Effector CD4-positive, alpha-beta T cell (primary cell): ENCODE data around the gene UBE2U.
"Not testable (repeated sequence)": the region's sequence is repeated elsewhere in the genome, so short reads cannot be mapped to it uniquely, and the experiment has no call there.

Experiments used
- DNase-seq: peaks from one replicate; pipeline ENCODE4 v3.0.0-alpha.2; 2020

Gene UBE2U

DNA sequence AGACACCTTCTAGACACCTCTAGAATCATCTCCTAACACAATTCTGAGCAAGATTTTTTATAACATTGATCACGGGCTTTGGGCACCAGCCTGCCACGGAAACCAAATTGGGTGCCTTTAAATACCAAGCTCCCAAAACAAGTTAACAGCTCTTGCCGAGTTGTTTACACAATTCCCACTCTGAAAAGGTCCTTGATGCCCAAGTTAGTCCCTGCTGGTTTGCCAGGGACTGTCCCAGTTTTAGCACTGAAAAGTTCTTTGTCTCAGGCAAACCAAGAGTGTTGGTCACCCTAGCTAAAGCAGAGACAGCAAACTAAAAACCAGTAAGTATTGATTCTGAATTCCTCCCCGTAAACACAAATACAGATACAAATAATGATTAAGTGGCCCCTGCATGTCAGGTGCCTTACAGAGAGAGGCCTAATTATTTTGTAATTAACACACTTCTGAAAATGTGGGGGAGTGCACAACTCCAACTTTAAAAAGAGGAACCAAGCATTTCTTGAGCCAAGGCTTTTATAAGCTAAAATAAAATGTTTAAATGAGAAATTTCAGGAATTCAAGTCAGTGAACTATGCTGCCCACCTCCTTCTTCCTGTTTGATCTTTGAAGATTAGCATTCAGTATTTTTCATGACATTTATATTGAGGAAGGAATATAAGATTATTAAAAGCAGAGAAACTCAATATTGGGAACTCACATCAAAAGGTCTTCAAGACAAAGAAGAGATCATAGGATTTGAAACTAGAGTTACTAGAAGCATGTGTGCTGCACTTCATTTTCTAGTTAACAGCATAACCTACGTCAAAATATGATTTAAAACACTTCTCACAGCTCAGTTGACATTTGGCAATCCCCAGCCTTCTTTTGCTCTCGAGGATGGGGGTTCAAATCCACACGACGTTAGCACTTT is 9.0 kb upstream of the UBE2U start:
- DNase-seq, result no peak

DNA sequence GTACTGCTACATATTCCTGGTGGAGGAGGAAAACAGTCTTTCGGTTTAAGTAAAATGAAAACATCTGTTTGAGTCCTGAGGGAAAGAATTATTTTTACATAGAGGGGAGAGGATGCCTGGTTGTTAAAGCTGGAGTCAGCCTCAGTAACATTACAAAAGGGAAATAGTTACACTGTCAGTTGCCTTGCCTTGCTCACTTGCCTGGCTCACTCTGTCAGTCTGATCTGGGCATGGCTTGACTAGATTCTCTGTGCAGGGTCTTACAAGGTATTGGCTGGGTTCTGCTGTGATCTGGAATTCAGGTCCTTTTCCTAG is 8.4 kb upstream of the UBE2U start:
- DNase-seq, result no peak

DNA sequence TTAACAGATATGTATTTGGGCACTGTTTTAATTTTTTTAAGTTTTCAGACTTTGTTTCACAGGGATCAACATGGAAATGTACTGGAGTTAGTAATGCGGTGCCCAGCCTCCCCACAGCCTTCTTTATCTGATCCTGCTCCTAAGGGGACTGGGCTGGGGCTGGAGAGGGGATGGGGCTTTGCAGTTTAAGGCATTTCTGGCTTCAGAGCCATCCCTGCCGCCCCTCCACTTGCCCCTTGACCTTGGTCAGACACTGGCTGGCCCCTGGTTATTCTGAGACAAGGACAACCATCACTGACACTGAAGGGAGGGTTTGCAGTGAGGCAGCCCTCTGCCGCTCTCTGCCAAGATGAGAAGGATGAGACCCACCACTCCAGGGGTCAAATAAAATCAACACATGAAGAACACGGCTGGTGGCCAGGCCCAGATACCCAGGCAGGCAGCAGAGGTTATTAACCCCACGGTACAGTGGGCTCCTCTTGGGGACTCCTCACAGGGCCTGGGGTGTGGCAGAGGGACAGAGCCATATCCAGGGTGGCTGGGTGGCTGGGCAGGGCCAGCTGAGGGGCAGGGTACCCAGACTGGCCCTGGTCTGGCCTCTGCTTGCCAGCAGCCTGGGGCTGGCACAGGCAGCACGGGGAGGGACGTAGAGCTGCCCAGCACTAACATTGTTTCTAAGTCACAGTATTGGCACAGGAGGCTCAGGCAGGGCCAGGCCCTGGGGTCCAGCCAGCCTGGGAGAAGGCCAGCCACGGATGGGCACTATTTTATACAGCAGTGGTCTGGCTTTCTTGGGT is 7.2 kb upstream of the UBE2U start:
- DNase-seq, result no peak

DNA sequence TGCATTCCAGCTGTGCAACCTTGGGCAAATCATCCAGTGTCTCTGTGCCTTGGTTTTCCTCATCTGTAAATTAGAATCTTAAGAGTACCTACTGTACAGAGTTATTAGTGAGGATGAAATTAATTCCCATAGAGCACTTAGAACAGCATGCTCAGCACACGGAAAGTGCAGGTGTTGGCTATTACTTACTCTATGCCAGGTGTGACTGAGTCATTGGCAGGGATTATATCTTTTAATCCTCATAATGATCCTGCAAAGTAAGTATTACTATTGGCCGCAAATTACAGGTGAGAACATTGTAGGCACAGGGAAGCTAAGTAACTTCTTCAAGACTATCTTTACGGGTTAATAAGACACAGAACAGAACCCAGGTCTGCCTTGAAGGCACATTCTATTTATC is 6.3 kb upstream of the UBE2U start:
- no peak for DNase-seq

DNA sequence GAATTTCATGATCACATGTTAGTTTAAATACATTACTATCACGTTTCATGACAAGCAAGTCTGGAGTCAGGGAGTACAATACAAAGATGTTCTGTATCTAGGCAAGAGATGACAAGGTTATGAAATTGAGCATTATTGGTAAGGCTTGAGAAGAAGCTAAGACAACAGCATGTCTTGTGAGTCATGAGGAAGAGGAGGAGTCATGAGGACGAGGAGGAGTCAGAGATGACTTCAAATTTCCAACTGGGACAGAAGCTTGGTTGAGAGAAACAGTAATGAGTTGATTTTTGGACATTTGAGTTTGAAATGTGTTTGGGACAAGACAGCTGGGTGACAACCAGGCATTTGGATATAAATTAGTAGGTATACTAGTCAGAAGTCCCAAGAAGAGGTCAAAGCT is 4.3 kb upstream of the UBE2U start:
- no peak for DNase-seq

DNA sequence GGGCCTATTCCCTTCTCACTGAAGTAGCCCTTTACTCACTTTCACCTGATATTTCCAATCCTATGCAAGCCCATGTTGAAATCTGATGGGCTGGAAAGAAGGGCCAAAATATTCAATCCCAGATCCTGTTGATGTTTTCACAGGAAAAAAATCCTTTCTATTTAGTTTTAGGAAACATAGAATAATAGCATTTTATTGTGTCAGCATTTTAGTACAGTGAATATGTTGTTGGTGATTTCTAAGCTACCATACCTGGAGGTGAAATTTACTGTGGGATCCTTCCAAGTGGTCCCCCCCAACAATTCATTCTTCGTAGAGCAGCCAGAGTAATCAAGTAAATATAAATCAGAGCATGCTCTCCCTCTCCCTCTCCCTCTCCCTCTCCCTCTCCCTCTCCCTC is 3.4 kb upstream of the UBE2U start:
- DNase-seq, result no peak

DNA sequence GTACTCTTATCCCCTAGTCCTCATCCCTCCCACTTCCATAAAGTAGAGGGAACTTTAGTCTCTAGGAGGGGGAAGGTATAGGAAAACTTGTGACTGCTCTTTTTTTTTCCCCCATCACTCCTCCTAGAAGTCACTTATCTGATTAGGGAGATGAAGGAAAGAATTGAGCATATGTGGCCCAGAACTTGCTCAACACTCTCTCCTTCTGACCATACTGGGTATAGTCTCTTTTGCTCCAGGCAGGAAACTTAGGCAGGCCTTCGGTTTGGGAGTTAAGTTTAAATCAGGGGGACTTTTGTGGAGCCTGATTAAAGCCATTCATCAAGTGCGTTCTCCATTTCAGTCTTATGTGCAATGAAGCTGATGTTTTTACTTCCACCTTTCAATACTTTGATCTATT is 5.8 kb downstream of the UBE2U start:
- no peak for DNase-seq

DNA sequence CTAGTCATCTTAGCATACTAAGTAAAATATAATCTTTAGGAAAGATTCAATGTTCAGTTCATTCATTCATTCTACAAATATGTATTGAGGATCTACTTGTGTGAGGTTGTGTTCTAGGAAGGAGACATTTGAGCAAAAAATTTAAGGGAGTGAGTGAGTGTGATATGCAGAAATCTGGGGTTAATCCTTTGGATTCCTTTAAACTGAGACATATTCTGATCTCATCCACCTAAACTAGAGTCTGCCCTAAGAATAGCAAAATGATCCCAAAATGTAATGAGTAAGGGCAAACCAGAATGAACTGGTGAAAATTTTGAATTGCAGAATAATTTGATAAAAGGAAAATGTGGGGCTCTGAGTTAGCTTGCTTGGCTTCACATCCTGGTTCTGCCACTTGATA is 8.6 kb downstream of the UBE2U start:
- DNase-seq, result no peak

DNA sequence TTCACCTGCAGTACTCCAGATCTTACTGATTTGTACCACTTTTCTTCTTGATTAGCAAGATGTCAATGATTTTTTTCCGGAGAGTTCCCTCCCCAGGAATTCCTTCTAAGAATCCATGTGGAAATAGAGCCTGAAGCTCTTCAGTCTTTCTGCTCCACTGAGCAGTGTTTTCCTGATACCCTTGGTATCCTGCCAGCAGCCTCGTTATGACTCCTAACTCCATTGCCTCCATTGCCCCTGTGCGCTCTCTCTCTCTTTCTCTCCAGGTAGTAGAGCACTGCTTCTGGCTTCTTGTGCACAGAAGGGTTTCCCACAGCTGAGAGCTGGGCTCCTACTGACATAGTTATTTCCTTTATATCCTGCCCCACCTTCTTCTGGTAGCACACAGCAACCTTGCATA is 12.2 kb downstream of the UBE2U start:
- DNase-seq, result no peak

DNA sequence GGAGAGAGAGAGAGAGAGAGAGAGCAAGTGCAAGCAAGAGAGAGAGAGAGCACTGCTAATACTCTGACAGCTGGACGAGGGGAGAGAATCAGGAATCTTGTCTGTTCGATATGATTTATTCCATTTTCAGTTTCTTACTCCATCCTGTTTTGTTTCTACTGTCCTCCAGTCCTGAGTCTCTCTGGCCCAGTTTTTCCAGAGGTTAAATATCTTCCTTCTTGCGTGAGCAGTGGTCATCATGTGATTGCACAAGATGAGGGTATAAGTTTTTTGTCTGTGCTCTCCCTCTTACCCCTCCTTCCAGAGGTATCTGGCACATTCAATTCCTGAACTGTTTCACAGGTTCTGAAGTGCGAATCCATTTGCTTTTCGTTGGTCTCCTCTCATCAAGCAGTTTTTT is 16.8 kb downstream of the UBE2U start:
- no peak for DNase-seq

DNA sequence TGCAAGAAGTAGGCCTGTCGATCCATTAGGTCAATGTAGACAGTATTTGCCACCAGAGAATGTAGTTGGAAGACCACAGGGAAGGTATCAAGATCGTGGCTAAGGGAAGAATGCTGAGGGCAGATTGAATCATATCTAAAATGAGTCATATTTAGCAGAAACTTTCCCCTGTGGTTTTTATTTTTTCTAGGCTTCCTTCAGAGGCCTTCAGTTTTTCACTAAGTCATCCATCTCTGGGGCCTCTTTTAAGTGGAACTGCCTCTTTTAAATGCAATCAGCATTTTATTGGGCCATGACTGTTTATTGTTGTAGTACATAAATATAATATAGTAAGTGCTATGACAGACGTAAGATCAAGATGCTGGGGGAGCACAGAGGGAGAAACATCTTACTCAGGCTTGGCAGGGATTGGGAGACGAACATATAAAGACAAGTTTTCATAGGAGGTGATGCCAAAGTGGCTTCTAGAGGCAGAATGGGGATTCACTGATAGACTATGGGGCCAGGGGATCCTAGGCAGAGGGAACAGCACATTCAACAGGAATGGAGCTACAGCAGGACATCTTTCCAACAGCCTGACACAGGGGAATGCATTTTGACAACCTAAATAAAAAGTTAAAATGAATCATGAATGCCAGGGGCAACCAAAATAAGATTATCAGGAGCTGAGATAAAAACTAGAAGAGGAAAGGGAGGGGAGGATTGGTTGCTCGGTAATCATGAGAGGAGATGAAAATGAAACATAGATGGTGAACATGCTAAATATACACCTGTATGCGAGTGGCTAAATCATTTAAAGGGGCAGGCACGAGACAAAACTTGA is 20.1 kb downstream of the UBE2U start:
- DNase-seq, result no peak

DNA sequence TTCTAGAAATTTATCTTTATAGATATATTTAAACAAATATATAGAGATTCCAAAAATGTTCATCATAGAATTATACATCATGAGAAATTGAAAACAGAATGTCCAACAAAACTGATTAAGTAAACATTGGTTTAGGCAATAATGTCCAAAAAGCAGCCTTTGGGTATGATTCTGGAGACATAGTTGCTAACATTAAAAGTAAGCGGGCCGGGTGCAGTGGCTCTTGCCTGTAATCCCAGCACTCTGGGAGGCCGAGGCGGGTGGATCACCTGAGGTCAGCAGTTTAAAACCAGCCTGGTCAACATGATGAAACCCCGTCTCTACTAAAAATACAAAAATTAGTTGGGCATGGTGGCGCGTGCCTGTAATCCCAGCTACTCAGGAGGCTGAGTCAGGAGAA is 20.8 kb downstream of the UBE2U start:
- DNase-seq, result not testable (repeated sequence)

DNA sequence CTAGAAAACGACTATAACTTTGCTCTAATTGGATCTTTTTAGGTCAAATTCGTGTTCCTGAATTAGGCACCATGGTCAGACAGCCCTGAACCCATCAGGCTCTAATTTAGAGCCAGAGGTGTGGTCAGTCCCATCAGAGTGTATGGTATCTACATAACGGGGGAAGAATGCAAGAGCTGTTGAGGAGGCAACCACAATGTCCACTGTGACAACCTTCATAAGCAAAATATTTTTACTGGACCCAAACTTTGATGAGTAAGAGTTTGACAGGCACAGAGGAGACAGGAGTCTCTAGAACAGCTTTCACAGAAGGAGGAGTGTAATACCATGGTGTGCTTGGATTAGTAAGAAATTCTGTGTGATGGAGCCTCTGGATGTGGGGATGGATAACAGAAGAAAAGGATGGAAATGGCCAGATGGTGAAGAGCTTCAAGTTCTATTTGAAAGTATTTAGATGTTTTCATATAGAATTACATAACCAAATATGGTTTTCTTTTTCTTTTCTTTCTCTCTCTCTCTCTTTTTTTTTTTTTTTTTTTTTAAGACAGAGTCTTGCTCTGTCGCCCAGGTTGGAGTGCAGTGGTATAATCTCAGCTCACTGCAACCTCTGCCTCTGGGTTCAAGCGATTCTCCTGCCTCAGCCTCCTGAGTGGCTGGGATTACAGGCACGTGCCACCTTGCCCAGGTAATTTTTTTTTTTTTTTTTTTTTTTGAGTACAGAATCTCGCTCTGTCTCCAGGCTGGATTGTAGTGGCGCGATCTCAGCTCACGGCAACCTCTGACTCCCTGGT is 24.9 kb downstream of the UBE2U start:
- no peak for DNase-seq

DNA sequence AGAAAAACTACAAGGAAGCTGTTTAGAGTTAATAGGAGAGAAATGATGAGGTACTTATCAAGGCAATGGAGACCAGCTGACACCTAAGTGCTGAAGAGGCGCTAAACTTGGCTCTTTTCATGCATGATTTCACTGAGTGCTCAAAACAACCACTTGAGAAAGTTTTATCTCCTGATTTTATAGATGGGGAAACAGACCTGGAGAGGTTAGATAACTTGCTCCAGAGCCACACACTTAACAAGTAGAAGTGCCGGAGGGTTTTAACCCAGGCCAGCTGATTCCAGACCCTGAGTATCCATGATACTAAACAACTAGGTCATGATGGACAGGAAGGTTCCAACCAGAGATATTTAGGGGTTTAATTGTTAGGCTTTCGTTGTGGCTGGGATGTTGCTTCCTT is 25.9 kb downstream of the UBE2U start:
- DNase-seq, result no peak

DNA sequence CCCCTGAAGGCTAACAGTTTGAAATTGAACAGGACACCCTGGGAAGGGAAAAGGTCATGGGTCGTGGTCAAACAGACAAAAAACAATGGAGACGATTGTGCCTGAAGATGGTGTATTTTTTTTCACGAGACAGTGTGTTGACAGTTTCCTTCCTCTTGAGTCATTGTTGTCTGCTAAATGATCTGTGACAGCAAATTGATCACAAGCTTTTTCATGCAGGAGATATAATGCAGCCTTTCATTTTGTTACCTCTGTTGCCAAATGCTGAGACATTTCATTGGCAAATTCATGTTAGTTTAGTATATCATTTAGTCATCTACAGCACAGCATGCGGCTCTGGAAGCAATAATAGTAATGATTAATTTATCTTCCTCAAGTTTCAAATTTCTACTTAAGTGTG is 27.7 kb downstream of the UBE2U start:
- no peak for DNase-seq

DNA sequence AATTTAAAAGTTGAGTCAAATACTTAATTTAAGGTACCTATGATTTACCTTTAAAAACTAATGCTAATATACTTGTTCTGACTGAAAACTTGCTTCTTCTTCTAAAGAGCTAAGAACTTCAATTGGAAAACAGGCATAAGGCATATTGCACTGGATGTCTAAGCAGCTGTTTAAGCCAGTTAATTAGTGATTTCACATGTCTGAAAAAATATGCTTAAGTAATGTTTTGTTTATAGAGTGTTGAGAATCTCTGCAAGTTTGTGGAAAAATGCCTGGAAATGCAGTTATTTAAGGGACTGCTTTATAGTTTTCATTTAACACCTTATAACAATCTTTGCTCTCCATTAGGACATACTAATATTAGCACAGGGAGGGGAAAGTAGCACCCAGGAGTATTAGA is 28.2 kb downstream of the UBE2U start:
- no peak for DNase-seq

DNA sequence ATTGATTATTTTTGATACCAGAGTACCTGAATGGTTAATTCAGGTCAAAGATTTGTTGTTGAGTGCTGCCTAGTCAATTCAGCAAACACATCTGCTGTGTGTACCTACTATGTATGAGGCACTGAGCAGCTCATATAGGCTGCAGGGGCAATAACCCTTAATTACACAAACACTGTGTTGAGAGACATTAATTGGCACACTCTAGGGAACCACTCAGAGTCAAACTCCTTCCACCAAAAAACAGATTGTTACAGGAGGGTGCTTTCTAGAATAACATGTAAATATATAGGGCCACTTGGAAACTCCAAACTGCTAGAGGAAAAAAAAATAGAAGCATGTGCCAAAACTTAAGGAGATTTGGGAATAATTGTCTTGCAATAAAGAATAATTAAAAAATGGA is 31.3 kb downstream of the UBE2U start:
- no peak for DNase-seq

DNA sequence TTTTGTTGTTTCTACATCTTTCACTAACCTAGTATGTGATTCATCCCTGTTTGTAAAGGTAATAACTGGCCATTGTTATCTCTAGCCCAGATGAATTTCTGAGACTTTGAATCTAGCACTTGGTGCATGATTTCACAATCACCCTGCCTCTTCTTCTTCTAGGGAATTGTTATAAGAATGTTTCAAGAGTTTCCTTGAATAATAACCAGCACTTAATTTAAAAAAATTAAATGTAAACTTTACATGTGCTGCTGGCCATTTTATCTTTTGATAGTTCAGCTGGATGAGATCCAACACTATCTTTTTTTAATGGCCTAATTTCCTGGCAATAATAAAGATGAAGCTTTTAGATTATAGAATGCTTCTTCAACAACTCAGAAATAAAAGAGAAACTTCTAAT is 31.8 kb downstream of the UBE2U start:
- DNase-seq, result no peak

DNA sequence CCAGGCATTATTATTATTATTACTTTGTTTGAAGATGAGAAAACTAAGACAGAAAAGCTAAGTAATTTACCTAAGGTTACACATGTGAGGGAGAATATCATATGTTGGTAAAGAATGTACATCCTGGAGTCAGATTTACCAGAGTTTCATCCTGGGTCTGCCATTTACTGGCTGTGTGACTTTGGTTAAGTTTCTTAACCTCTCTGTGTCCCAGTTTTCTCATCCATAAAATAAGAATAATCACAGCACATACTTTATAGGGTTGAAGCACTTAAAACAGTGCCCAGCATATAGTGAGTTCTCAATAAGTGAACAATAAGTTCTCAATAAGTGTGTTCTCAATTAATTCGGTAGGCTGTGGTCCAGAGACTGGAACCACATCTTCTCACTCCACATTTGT is 32.5 kb downstream of the UBE2U start:
- no peak for DNase-seq

DNA sequence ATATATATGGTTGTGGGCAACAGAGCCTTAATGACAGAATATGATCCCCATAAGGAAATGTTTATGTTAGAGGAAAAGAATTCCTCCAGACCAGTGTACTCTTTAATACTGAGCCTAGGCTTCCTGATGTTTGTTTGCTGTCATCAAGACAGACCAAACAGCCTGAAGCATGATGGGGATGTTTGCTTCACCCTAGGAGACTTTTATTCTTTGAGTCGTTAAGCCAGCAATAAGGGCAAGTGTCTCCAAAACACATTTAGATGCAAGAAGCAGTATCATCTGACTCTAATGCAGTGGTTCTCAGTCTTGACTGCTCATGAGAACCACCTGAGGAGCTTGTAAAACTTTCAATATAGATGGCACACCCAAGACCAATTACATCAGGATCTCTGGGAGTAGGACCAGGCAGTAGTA is 33.1 kb downstream of the UBE2U start:
- no peak for DNase-seq

DNA sequence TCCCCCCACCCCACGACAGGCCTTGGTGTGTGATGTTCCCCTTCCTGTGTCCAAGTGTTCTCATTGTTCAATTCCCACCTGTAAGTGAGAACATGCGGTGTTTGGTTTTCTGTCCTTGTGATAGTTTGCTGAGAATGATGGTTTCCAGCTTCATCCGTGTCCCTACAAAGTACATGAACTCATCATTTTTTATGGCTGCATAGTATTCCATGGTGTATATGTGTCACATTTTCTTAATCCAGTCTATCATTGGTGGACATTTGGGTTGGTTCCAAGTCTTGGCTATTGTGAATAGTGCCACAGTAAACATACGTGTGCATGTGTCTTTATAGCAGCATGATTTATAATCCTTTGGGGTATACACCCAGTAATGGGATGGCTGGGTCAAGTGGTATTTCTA is 36.1 kb downstream of the UBE2U start:
- DNase-seq, result not testable (repeated sequence)

DNA sequence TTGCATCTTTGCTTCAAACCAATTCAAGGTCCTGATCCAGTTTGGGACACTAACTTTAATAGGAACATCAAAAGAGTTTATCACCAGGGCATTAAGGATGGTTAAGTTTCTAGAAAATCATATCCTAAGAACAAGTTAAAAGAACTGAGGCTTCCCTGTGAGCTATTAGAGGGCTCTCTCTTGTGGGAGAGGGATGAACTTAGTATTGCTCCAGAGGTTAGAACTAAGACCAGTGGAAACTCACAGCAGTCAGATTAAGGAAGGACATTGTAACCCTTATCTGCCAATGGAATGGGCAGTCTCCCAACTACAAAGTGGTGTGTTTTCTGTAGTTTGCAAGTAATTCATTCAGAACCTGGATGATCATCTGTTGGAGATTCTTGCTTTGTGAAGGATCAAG is 36.8 kb downstream of the UBE2U start:
- DNase-seq, result no peak

DNA sequence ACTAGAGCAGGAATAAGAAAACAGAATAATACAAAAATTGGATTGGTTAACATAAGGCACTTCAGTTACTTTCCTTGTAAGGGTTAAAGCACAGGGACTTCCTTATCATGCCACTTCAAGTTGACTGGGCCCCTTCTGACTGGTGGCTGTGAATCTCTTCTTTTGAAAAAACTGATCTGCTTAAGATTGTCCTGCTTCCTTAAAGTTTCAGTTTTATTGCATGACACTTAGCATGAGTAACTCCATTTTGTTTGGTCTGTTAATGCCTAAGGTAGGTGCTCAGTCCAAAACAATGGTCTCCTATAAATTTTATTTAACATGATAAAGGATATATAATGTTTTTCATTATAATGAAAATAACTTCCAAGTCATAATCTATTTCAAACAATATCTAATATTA is 37.6 kb downstream of the UBE2U start:
- no peak for DNase-seq
